PFSK-1 (cell line): ENCODE results near the gene HECTD4.

Experiments
- FOXP2 ChIP-seq: optimal IDR thresholded peaks from 2 replicates; pipeline ENCODE3; 2011; ENCODE audit warnings: borderline replicate concordance, control low read depth, inconsistent platforms; ENCODE audit not compliant: insufficient read depth; ENCODE audit errors: extremely low read length, extremely low read depth
- POLR2AphosphoS5 ChIP-seq: IDR thresholded peaks from 2 replicates; pipeline ENCODE4 v1.6.1; 2012; ENCODE audit warnings: low read depth, mild to moderate bottlenecking, control low read depth, low read length, moderate library complexity
- SIN3A ChIP-seq: IDR thresholded peaks from 2 replicates; pipeline ENCODE4 v1.6.1; 2012; ENCODE audit warnings: mild to moderate bottlenecking, low read length, moderate library complexity, borderline replicate concordance; ENCODE audit not compliant: insufficient read depth
- TAF1 ChIP-seq: IDR thresholded peaks from 2 replicates; pipeline ENCODE4 v1.6.1; 2012; ENCODE audit warnings: low read length, control low read depth, borderline replicate concordance; ENCODE audit not compliant: insufficient read depth
- TF ChIP-seq, protein P1 (sequence below), 2 experiments: IDR thresholded peaks; 2 replicates each; pipeline versions ENCODE4 v1.6.1 to v1.8.0; 2011 to 2012; ENCODE audit warnings: low read depth in 2 of 2, low read length in 2 of 2, control low read depth in 1 of 2, inconsistent platforms in 1 of 2, mild to moderate bottlenecking in 1 of 2, moderate library complexity in 1 of 2; ENCODE audit not compliant: insufficient read depth in 1 of 2

Gene HECTD4

DNA sequence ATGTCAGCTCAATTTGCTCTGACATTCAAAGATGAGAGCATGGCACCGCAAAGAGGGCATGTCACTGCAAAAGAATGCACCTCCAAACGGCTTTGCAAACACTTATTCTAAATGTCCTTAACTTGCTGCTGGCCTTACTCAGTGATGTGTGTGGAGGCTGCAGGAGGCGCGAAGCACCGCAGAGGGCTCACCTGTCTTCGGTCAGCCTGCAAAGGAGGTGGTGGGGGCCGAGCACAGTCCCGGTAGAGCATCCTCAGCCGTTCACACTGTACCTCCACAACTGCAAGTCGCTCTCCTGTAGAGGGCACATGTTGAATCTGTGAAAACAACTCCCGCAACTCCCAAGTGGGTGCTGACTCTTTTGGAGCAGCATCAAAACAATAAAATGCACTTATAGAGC, 163.0 kb downstream of the HECTD4 start:
- TF ChIP-seq POLR2AphosphoS5 (no peak), FOXP2 (no peak), SIN3A (no peak), TAF1 (no peak)
- TF ChIP-seq, protein P1, sequence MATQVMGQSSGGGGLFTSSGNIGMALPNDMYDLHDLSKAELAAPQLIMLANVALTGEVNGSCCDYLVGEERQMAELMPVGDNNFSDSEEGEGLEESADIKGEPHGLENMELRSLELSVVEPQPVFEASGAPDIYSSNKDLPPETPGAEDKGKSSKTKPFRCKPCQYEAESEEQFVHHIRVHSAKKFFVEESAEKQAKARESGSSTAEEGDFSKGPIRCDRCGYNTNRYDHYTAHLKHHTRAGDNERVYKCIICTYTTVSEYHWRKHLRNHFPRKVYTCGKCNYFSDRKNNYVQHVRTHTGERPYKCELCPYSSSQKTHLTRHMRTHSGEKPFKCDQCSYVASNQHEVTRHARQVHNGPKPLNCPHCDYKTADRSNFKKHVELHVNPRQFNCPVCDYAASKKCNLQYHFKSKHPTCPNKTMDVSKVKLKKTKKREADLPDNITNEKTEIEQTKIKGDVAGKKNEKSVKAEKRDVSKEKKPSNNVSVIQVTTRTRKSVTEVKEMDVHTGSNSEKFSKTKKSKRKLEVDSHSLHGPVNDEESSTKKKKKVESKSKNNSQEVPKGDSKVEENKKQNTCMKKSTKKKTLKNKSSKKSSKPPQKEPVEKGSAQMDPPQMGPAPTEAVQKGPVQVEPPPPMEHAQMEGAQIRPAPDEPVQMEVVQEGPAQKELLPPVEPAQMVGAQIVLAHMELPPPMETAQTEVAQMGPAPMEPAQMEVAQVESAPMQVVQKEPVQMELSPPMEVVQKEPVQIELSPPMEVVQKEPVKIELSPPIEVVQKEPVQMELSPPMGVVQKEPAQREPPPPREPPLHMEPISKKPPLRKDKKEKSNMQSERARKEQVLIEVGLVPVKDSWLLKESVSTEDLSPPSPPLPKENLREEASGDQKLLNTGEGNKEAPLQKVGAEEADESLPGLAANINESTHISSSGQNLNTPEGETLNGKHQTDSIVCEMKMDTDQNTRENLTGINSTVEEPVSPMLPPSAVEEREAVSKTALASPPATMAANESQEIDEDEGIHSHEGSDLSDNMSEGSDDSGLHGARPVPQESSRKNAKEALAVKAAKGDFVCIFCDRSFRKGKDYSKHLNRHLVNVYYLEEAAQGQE (IDR thresholded peaks at IDR 0.05; ENCODE audit: insufficient read depth in 1 of 2, low read depth in 2 of 2, low read length in 2 of 2) = no peak

DNA sequence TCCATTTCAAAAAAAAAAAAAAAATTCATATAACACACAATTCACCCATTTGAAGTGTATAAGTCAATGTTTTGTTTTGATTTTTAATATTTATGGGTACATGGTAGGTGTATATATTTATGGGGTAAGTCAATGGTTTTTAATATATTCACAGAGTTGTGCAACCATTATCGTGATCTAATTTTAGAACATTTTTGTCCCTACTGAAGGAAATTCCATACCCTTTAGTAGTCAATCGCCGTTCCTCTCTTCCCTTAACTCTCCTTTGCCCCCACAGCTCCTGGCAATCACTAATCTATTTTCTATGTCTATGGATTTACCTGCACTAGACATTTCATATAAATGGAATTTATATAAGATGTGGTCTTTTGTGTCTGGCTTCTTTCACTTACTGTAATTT, 164.1 kb downstream of the HECTD4 start:
- TF ChIP-seq, protein P1 (IDR thresholded peaks at IDR 0.05; ENCODE audit: insufficient read depth in 1 of 2, low read depth in 2 of 2, low read length in 2 of 2) = no peak
- TF ChIP-seq TAF1 = no peak
- TF ChIP-seq POLR2AphosphoS5 = no peak
- no peak for TF ChIP-seq FOXP2
- no peak for TF ChIP-seq SIN3A

DNA sequence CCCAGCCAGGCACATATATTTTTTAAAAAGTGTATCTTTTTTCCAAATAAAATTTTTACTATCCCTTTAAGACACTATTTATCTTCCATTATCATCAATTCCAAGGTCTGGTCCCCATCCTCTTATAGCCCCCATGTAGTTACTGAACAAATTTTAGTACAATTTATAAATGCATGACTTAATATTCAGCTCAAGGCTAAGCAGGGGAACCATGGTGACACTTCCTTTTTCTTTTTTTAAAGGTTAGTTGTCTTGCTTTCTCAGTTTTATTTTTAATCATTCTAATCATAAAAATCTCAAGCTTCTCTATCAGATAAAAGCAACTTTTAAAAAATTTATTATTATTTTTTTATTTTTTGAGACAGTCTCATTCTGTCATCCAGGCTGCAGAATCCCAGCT, 164.6 kb downstream of the HECTD4 start:
- no peak for TF ChIP-seq FOXP2
- TF ChIP-seq, protein P1 (IDR thresholded peaks at IDR 0.05; ENCODE audit: insufficient read depth in 1 of 2, low read depth in 2 of 2, low read length in 2 of 2) = no peak
- no peak for TF ChIP-seq SIN3A
- TF ChIP-seq POLR2AphosphoS5 = no peak
- no peak for TF ChIP-seq TAF1

DNA sequence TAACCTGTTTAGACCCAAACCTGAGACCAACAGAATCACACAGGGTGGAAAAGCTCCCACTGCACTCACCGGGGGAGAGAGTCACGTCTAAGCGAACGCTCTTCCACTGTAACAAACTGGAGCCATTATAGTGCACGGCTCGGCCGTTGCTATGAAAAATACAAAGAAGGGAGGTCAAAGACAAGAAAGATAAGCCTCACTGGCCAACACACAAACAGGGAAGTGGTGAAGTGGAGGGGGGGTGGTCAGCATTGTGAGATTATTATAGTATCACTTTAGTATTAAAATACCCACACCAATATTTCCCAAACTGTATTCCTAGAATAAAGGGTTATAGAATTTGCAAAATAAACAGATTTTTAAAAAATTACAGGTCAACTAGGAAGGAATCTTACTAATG, 166.0 kb downstream of the HECTD4 start:
- TF ChIP-seq, protein P1 (IDR thresholded peaks at IDR 0.05; ENCODE audit: insufficient read depth in 1 of 2, low read depth in 2 of 2, low read length in 2 of 2) = no peak
- TF ChIP-seq FOXP2 = no peak

DNA sequence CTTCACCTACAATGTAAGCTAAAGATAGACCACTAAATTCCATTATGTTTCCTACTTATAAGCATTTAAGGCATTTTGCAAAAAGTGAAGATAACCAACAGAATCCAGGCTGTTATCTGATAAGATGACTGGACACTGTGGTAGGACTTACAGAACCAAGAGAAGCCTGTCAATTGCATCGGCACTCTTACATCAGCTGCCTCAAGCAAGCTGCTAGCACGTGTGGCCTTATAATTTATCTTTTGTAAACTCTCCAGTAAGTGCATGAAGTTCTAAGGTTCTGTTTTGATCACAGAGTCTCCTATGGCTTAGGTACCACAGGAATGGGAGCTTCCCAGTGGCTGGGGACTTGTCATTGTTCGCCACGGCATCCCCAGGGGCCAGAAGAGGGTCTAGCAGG, 168.2 kb downstream of the HECTD4 start:
- TF ChIP-seq TAF1 (no peak), FOXP2 (no peak), POLR2AphosphoS5 (no peak), SIN3A (no peak)
- TF ChIP-seq, protein P1 (IDR thresholded peaks at IDR 0.05; ENCODE audit: insufficient read depth in 1 of 2, low read depth in 2 of 2, low read length in 2 of 2) = no peak
